ENCODE data around the gene FMNL1.
A peak's percentile ranks its signal among the peaks of the same experiment; 100 is the strongest.

DNA sequence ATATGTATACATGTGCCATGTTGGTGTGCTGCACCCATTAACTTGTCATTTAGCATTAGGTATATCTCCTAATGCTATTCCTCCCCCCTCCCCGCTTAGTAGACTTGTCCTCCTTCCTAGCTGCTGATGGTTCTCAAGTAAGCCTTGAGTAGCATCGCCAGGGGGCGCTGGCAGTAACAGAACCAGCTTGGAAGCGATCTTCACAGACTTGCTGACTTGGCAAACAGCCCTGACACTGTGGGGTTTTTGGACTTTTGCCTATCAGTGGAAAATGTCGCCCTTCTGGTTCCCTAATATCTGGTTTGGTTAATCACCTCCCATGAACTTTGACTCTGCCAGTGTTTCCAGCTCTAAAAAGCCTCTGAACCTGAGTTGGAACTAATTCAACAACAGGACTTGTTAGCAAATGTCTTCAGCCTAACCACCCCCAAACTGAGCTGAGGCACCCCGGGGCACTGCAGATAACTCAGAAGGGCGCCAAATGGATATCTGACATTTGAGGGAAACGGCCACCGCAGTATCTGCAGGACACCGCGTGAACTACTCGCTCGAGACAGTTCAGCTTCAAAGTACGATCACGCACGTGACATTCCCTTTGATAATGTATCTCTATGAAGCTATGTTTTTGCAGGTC is 55.6 kb downstream of the FMNL1 start:
- 0 out of 2 replicates have a peak, but pooled peaks have one; percentile 20 for TF ChIP-seq POLR2AphosphoS5 (IDR thresholded peaks at IDR 0.05; ENCODE audit: borderline replicate concordance, low read depth, low read length)
- no peak for TF ChIP-seq EZH2 (IDR thresholded peaks at IDR 0.05)
- no peak for TF ChIP-seq FOXP2 (optimal IDR thresholded peaks at IDR 0.05; ENCODE audit: control extremely low read depth, extremely low read length, insufficient read depth)
